Measurements from ENCODE around the gene ZSCAN5B. TPM values are rescaled to one million over a fixed set of nuclear protein-coding genes. Genes with fewer than 3 reads are reported as not detected.
"Not testable (repeated sequence)": the region's sequence is repeated elsewhere in the genome, so short reads cannot be mapped to it uniquely, and the experiment has no call there.

ZSCAN5B gene
- total and polyA plus RNA-seq, 2 donors (not counting 1 experiment from before 2014, with no cell fraction given), result not detected

GRCh38 chr19:56222901-56223300, 25.3 kb upstream of the ZSCAN5B start:
- no peaks in the 10 kb centered on the region for H3K79me2 ChIP-seq (ENCODE audit: control insufficient read depth, insufficient read depth, low read length)
- H4K20me1 ChIP-seq (ENCODE audit: control insufficient read depth, insufficient read depth, low read length, poor library complexity, severe bottlenecking), result no peaks in the 10 kb centered on the region
- intact Hi-C loops (cut with micrococcal nuclease), result no loop called here
- POLR2A ChIA-PET, result no interaction called here
- no peaks in the 10 kb centered on the region for H3K4me1 ChIP-seq (ENCODE audit: control insufficient read depth in 2 of 2, insufficient read depth in 2 of 2, low read length in 2 of 2)
- no peaks in the 10 kb centered on the region for H3K36me3 ChIP-seq (replicated peaks in 1 of 2; ENCODE audit: control extremely low read depth in 1 of 2, control insufficient read depth in 1 of 2, extremely low read depth in 1 of 2, insufficient read depth in 2 of 2, low read length in 1 of 2)
- CTCF ChIA-PET, result interaction anchor here (1.9 kb wide), 1 partner anchor 142 kb away, joined by 4 read pairs; no protein-coding TSS in a partner anchor
- 92% methylated on average over 5 of the region's 6 CpGs for WGBS (ENCODE audit: insufficient coverage)
- no peak overlapping the region for H3K27ac ChIP-seq (ENCODE audit: low read length in 2 of 2)
- peaks cover 2% of the 10 kb centered on the region for H3K4me1 Mint-ChIP-seq
- no peak for DNase-seq
- H3K4me2 ChIP-seq (replicated peaks; ENCODE audit: low read depth, low read length, poor library complexity, severe bottlenecking), result no peak overlapping the region
- no peak for TF ChIP-seq EZH2 (IDR thresholded peaks at IDR 0.05; ENCODE audit: borderline replicate concordance, insufficient read depth, low read depth, low read length, poor library complexity, severe bottlenecking)
- TF ChIP-seq, protein P1, sequence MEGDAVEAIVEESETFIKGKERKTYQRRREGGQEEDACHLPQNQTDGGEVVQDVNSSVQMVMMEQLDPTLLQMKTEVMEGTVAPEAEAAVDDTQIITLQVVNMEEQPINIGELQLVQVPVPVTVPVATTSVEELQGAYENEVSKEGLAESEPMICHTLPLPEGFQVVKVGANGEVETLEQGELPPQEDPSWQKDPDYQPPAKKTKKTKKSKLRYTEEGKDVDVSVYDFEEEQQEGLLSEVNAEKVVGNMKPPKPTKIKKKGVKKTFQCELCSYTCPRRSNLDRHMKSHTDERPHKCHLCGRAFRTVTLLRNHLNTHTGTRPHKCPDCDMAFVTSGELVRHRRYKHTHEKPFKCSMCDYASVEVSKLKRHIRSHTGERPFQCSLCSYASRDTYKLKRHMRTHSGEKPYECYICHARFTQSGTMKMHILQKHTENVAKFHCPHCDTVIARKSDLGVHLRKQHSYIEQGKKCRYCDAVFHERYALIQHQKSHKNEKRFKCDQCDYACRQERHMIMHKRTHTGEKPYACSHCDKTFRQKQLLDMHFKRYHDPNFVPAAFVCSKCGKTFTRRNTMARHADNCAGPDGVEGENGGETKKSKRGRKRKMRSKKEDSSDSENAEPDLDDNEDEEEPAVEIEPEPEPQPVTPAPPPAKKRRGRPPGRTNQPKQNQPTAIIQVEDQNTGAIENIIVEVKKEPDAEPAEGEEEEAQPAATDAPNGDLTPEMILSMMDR (IDR thresholded peaks at IDR 0.05), result no peak
- H3K9me3 Mint-ChIP-seq (ENCODE audit: insufficient read depth), result no peaks in the 10 kb centered on the region
- no peak overlapping the region for H3K9ac ChIP-seq (ENCODE audit: low read length)
- no peaks in the 10 kb centered on the region for H3K9me3 ChIP-seq (ENCODE audit: control extremely low read depth in 1 of 3, control insufficient read depth in 2 of 3, insufficient read depth in 1 of 3, low read length in 2 of 3)
- no peak overlapping the region for H3K4me3 ChIP-seq (ENCODE audit: control extremely low read depth in 1 of 5, extremely low read depth in 1 of 5, insufficient read depth in 1 of 5, low read depth in 2 of 5, low read length in 4 of 5)
- peaks cover 7% of the 10 kb centered on the region for H3K27me3 Mint-ChIP-seq
- no peak overlapping the region for H3K4me3 Mint-ChIP-seq
- H3K27ac Mint-ChIP-seq, result no peak overlapping the region
- H2AFZ ChIP-seq (ENCODE audit: insufficient read depth, low read depth, low read length, poor library complexity, severe bottlenecking), result no peak overlapping the region
- H3K27me3 ChIP-seq (replicated peaks in 1 of 4; ENCODE audit: control extremely low read depth in 1 of 4, control insufficient read depth in 3 of 4, insufficient read depth in 4 of 4, low read length in 3 of 4), result no peaks in the 10 kb centered on the region
- ATAC-seq (ENCODE audit: low read depth), result no peak

DNA sequence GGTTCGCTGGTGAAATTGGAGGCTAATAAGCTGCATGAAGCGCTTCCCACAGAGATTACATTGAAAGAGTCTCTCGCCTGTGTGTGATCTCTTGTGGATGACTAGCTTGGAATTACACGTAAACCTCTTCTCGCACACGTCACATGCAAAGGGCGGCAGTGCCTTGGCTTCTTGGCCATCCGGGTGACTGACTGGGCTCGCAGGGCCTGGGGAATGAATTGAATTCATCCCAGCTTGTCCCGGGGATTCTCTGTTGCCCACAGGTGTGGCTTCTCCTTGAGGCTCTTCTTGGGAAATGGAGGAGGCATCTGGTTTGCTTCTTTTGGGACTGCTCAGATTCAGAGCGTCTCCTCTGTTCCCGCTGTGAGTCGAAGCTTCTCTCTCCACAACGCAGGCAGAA, 24.3 kb upstream of the ZSCAN5B start:
- no peaks in the 10 kb centered on the region for H3K9me3 Mint-ChIP-seq (ENCODE audit: insufficient read depth)
- POLR2A ChIA-PET, result no interaction called here
- no peak for DNase-seq
- 96% methylated on average over 11 of the region's 14 CpGs for WGBS (ENCODE audit: insufficient coverage)
- intact Hi-C loops (cut with micrococcal nuclease), result no loop called here
- H3K27me3 Mint-ChIP-seq, result peaks cover 9% of the 10 kb centered on the region
- no peak overlapping the region for H3K4me2 ChIP-seq (replicated peaks; ENCODE audit: low read depth, low read length, poor library complexity, severe bottlenecking)
- no peaks in the 10 kb centered on the region for H4K20me1 ChIP-seq (ENCODE audit: control insufficient read depth, insufficient read depth, low read length, poor library complexity, severe bottlenecking)
- no peaks in the 10 kb centered on the region for H3K36me3 ChIP-seq (replicated peaks in 1 of 2; ENCODE audit: control extremely low read depth in 1 of 2, control insufficient read depth in 1 of 2, extremely low read depth in 1 of 2, insufficient read depth in 2 of 2, low read length in 1 of 2)
- TF ChIP-seq, protein P1 (IDR thresholded peaks at IDR 0.05), result no peak
- no peak for TF ChIP-seq EZH2 (IDR thresholded peaks at IDR 0.05; ENCODE audit: borderline replicate concordance, insufficient read depth, low read depth, low read length, poor library complexity, severe bottlenecking)
- H3K4me3 Mint-ChIP-seq, result no peak overlapping the region
- no peak for ATAC-seq (ENCODE audit: low read depth)
- H3K9ac ChIP-seq (ENCODE audit: low read length), result no peak overlapping the region
- H3K27ac Mint-ChIP-seq, result no peak overlapping the region
- H3K9me3 ChIP-seq (ENCODE audit: control extremely low read depth in 1 of 3, control insufficient read depth in 2 of 3, insufficient read depth in 1 of 3, low read length in 2 of 3), result no peaks in the 10 kb centered on the region
- H2AFZ ChIP-seq (ENCODE audit: insufficient read depth, low read depth, low read length, poor library complexity, severe bottlenecking), result no peak overlapping the region
- H3K4me1 Mint-ChIP-seq, result peaks cover 6% of the 10 kb centered on the region
- CTCF ChIA-PET, result interaction anchor here (1.6 kb wide), 1 partner anchor 141 kb away, joined by 3 read pairs; no protein-coding TSS in a partner anchor
- peaks cover 4 to 6% of the 10 kb centered on the region in 2 donors for H3K4me1 ChIP-seq (ENCODE audit: control insufficient read depth in 2 of 2, insufficient read depth in 2 of 2, low read length in 2 of 2)
- H3K79me2 ChIP-seq (ENCODE audit: control insufficient read depth, insufficient read depth, low read length), result no peaks in the 10 kb centered on the region
- no peak overlapping the region for H3K4me3 ChIP-seq (ENCODE audit: control extremely low read depth in 1 of 5, extremely low read depth in 1 of 5, insufficient read depth in 1 of 5, low read depth in 2 of 5, low read length in 4 of 5)
- peaks cover 0 to 10% (median 2%) of the 10 kb centered on the region in 4 experiments for H3K27me3 ChIP-seq (replicated peaks in 1 of 4; ENCODE audit: control extremely low read depth in 1 of 4, control insufficient read depth in 3 of 4, insufficient read depth in 4 of 4, low read length in 3 of 4)
- no peak overlapping the region for H3K27ac ChIP-seq (ENCODE audit: low read length in 2 of 2)

DNA sequence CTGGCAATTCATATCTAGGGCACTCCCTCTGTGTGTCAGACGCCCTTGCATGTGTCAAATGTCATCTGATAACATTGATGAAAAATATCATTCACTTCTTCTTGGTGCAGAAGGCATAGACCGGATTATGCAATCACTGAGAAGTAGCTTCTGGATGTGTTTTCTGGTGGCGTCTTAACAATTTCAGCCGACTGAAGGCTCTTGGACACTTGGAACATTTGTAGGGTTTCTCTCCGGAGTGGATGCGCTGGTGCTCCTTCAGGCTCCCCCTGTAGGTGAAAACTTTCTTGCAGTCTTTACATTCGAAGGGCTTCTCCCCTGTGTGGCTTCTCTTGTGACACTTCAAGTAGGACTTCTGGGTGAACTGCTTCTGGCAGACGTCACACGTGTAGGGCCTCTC, 23.9 kb upstream of the ZSCAN5B start:
- H3K4me2 ChIP-seq (replicated peaks; ENCODE audit: low read depth, low read length, poor library complexity, severe bottlenecking); H3K27ac Mint-ChIP-seq; H3K36me3 ChIP-seq (replicated peaks in 1 of 2; ENCODE audit: control extremely low read depth in 1 of 2, control insufficient read depth in 1 of 2, extremely low read depth in 1 of 2, insufficient read depth in 2 of 2, low read length in 1 of 2); H3K9me3 ChIP-seq (ENCODE audit: control extremely low read depth in 1 of 3, control insufficient read depth in 2 of 3, insufficient read depth in 1 of 3, low read length in 2 of 3); POLR2A ChIA-PET; H3K4me1 ChIP-seq (ENCODE audit: control insufficient read depth in 2 of 2, insufficient read depth in 2 of 2, low read length in 2 of 2); DNase-seq; H4K20me1 ChIP-seq (ENCODE audit: control insufficient read depth, insufficient read depth, low read length, poor library complexity, severe bottlenecking); H3K4me1 Mint-ChIP-seq; H3K4me3 ChIP-seq (ENCODE audit: control extremely low read depth in 1 of 5, extremely low read depth in 1 of 5, insufficient read depth in 1 of 5, low read depth in 2 of 5, low read length in 4 of 5); H3K4me3 Mint-ChIP-seq; ATAC-seq (ENCODE audit: low read depth); H3K27me3 Mint-ChIP-seq; H3K79me2 ChIP-seq (ENCODE audit: control insufficient read depth, insufficient read depth, low read length); H3K9me3 Mint-ChIP-seq (ENCODE audit: insufficient read depth); H3K9ac ChIP-seq (ENCODE audit: low read length); intact Hi-C loops (cut with micrococcal nuclease); H2AFZ ChIP-seq (ENCODE audit: insufficient read depth, low read depth, low read length, poor library complexity, severe bottlenecking); H3K27ac ChIP-seq (ENCODE audit: low read length in 2 of 2): not testable (repeated sequence)
- WGBS (ENCODE audit: insufficient coverage), result 68% methylated on average over 8 of the region's 9 CpGs
- CTCF ChIA-PET, result interaction anchor here (1.1 to 1.6 kb wide), 3 partner anchors 116 to 155 kb away, joined by 3 read pairs; no protein-coding TSS in a partner anchor
- H3K27me3 ChIP-seq (replicated peaks in 1 of 4; ENCODE audit: control extremely low read depth in 1 of 4, control insufficient read depth in 3 of 4, insufficient read depth in 4 of 4, low read length in 3 of 4), result peaks cover 0 to 11% (median 4%) of the 10 kb centered on the region in 4 experiments

All from B cell (primary cell).